DND-41 (cell line): Measurements from ENCODE around the gene ZNF211.

Experiments
- ATAC-seq: fragments of 200-7000 bp; cut with Tn5 transposase; 3 replicates; pipeline ENCODE4 v1.9.1; 2021; ENCODE audit warnings: low read depth; ENCODE audit not compliant: insufficient read depth
- DNase-seq: peaks from one replicate; pipeline ENCODE4 v3.0.0-alpha.2; 2020
- H2AFZ ChIP-seq: 2 replicates; pipeline ENCODE4 v1.6.0; 2012; ENCODE audit warnings: low read depth, low read length
- H3K27ac ChIP-seq: 2 replicates; pipeline ENCODE4 v1.5.1; 2012; ENCODE audit warnings: low read length, inconsistent platforms
- H3K27me3 ChIP-seq: fragments of 200-600 bp; sonication (generic); 2 replicates; pipeline ENCODE4 v1.6.0; 2012; ENCODE audit warnings: low read length, mild to moderate bottlenecking, inconsistent platforms; ENCODE audit not compliant: insufficient read depth, poor library complexity
- H3K36me3 ChIP-seq: 2 replicates; pipeline ENCODE4 v1.5.1; 2012; ENCODE audit warnings: low read length, inconsistent platforms; ENCODE audit not compliant: insufficient read depth
- H3K4me1 ChIP-seq: 2 replicates; pipeline ENCODE4 v1.5.1; 2012; ENCODE audit warnings: mild to moderate bottlenecking, low read length; ENCODE audit not compliant: insufficient read depth
- H3K4me2 ChIP-seq: 2 replicates; pipeline ENCODE4 v1.6.0; 2012; ENCODE audit warnings: mild to moderate bottlenecking, moderate library complexity, low read length, inconsistent platforms; ENCODE audit not compliant: insufficient read depth
- H3K4me3 ChIP-seq, 2 experiments: fragments of 200-600 bp in 1 of 2; shearing (Covaris generic) in 1 of 2; 2 replicates each; pipeline ENCODE4 v1.5.1; 2012 to 2016; ENCODE audit warnings: inconsistent platforms in 2 of 2, low read length in 2 of 2, mild to moderate bottlenecking in 2 of 2, low read depth in 1 of 2, moderate library complexity in 1 of 2
- H3K79me2 ChIP-seq: 2 replicates; pipeline ENCODE4 v1.6.0; 2012; ENCODE audit warnings: low read length, inconsistent platforms; ENCODE audit not compliant: insufficient read depth
- H3K9ac ChIP-seq: 2 replicates; pipeline ENCODE4 v1.6.0; 2012; ENCODE audit warnings: low read depth, mild to moderate bottlenecking, inconsistent platforms, low read length, moderate library complexity
- H3K9me3 ChIP-seq: 2 replicates; pipeline ENCODE4 v1.5.1; 2012; ENCODE audit warnings: low read length, moderate library complexity, mild to moderate bottlenecking, inconsistent platforms; ENCODE audit not compliant: insufficient read depth, severe bottlenecking
- H4K20me1 ChIP-seq: 2 replicates; pipeline ENCODE4 v1.6.0; 2012; ENCODE audit warnings: low read length; ENCODE audit not compliant: insufficient read depth
- EZH2 ChIP-seq: IDR thresholded peaks from 3 replicates; pipeline ENCODE4 v1.6.1; 2012; ENCODE audit warnings: borderline replicate concordance, low read depth, mild to moderate bottlenecking, moderate library complexity, low read length, inconsistent platforms; ENCODE audit not compliant: severe bottlenecking
- TF ChIP-seq, protein P1 (sequence below): IDR thresholded peaks from 2 replicates; pipeline ENCODE4 v1.5.1; 2012; ENCODE audit warnings: borderline replicate concordance, low read length, moderate library complexity, mild to moderate bottlenecking; ENCODE audit not compliant: poor library complexity, severe bottlenecking; ENCODE audit errors: extremely low read depth

ZNF211 gene

DNA sequence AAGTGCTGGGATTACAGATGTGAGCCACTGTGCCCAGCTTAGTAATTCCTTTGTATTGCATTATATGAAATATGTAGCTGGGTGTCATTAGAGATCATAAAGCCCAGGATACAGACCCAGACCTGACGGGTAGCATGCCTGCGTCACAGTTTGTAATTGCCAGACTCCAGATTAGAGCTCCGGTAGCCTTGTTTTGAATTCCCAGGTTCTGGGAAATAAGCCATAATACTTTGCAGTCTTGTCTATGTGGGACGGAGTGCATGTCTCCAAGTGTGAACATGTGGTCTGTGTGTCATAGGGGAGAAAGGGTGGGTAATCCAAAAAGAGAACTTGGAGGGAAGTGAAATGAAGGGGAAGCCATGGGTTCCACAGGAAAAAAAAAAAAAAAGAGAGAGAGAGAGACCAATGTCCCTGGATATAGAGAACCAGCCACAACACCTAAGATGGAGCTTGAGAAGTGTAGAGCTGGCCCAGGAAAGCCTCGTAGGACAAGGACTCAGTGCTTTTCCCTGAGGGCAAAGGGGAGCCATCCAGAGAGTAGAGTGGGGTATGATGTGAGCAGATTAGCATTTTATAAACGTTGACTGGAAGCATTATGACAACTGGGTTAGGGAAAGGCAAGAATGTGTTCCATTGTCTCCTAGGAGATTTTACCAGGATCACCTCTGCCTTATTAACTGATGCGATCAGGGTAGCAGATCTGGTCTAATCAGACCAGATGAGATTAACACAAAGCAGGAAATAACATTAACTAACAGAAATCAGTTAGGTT is 38.3 kb downstream of the ZNF211 start:
- Histone ChIP-seq H3K27ac (no peak overlapping the region), H3K9me3 (no peaks in the 10 kb centered on the region), H4K20me1 (no peaks in the 10 kb centered on the region), H3K4me1 (no peaks in the 10 kb centered on the region), H3K79me2 (no peaks in the 10 kb centered on the region), H3K4me3 (no peak overlapping the region), H2AFZ (no peak overlapping the region), H3K4me2 (no peak overlapping the region), H3K36me3 (no peaks in the 10 kb centered on the region), H3K9ac (no peak overlapping the region), H3K27me3 (no peaks in the 10 kb centered on the region)
- no peak for TF ChIP-seq EZH2
- TF ChIP-seq, protein P1, sequence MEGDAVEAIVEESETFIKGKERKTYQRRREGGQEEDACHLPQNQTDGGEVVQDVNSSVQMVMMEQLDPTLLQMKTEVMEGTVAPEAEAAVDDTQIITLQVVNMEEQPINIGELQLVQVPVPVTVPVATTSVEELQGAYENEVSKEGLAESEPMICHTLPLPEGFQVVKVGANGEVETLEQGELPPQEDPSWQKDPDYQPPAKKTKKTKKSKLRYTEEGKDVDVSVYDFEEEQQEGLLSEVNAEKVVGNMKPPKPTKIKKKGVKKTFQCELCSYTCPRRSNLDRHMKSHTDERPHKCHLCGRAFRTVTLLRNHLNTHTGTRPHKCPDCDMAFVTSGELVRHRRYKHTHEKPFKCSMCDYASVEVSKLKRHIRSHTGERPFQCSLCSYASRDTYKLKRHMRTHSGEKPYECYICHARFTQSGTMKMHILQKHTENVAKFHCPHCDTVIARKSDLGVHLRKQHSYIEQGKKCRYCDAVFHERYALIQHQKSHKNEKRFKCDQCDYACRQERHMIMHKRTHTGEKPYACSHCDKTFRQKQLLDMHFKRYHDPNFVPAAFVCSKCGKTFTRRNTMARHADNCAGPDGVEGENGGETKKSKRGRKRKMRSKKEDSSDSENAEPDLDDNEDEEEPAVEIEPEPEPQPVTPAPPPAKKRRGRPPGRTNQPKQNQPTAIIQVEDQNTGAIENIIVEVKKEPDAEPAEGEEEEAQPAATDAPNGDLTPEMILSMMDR: no peak
- no peak for DNase-seq
- no peak for ATAC-seq

DNA sequence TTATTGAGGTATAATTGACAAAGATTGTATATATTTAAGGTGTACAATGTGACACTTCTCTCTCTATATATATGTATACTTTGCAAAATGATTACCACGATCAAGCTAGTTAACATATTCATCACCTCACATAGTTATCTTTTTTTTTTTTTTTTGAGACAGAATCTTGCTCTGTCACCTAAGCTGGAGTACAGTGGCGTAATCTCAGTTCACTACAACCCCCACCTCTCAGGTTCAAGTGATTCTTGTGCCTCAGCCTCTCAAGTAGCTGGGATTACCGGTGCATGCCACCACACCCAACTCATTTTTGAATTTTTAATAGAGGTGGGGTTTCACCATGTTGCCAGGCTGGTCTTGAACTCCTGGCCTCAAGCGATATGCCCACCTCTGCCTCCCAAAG is 39.5 kb downstream of the ZNF211 start:
- H3K27me3 ChIP-seq: no peaks in the 10 kb centered on the region
- TF ChIP-seq EZH2: no peak
- TF ChIP-seq, protein P1: no peak
- no peak overlapping the region for H2AFZ ChIP-seq
- no peak for ATAC-seq
- no peak overlapping the region for H3K4me3 ChIP-seq
- no peak overlapping the region for H3K4me2 ChIP-seq
- no peaks in the 10 kb centered on the region for H3K79me2 ChIP-seq
- no peaks in the 10 kb centered on the region for H3K4me1 ChIP-seq
- no peaks in the 10 kb centered on the region for H4K20me1 ChIP-seq
- H3K36me3 ChIP-seq: no peaks in the 10 kb centered on the region
- no peak for DNase-seq
- H3K9me3 ChIP-seq: no peaks in the 10 kb centered on the region
- no peak overlapping the region for H3K27ac ChIP-seq
- H3K9ac ChIP-seq: no peak overlapping the region

DNA sequence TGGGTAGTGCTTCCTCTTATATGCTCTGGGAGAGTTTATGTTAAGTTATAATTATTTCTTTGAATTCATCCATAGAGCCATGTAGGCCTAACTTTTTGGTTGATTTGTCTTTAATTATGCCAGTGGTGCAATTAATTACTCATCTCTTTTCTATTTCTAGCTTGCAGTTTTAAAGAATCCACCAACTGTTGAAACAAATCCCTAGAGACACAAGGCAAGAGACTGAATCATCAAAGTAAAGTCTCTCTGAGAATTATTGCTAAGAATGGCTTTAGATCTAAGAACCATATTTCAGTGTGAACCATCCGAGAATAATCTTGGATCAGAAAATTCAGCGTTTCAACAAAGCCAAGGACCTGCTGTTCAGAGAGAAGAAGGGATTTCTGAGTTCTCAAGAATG is 42.9 kb downstream of the ZNF211 start:
- no peak overlapping the region for H3K27ac ChIP-seq
- H3K27me3 ChIP-seq: no peaks in the 10 kb centered on the region
- H2AFZ ChIP-seq: no peak overlapping the region
- no peak for TF ChIP-seq EZH2
- TF ChIP-seq, protein P1: no peak
- H3K4me1 ChIP-seq: no peaks in the 10 kb centered on the region
- H3K9me3 ChIP-seq: no peaks in the 10 kb centered on the region
- no peaks in the 10 kb centered on the region for H4K20me1 ChIP-seq
- no peaks in the 10 kb centered on the region for H3K79me2 ChIP-seq
- DNase-seq (no peak), ATAC-seq (no peak)
- no peaks in the 10 kb centered on the region for H3K36me3 ChIP-seq
- H3K4me3 ChIP-seq: no peak overlapping the region
- H3K9ac ChIP-seq: no peak overlapping the region
- no peak overlapping the region for H3K4me2 ChIP-seq
